GM23338 (cell line): ENCODE results near the gene PXDN. TPM values are rescaled to one million over a fixed set of nuclear protein-coding genes. Genes with fewer than 3 reads are reported as not detected.

Experiments
- ATAC-seq: fragments of 200-7000 bp; cut with Tn5 transposase; 3 replicates; pipeline ENCODE4 v1.9.1; 2020
- DNase-seq: peaks from one replicate; pipeline ENCODE4 v3.0.0-alpha.2; 2015; ENCODE audit warnings: low spot score
- H2AFZ ChIP-seq: fragments of 200-600 bp; sonication (generic); 2 replicates; pipeline ENCODE4 v1.8.0; 2016; ENCODE audit warnings: antibody characterized with exemption, mild to moderate bottlenecking, moderate library complexity
- H3F3A ChIP-seq: fragments of 200-600 bp; sonication (generic); replicated peaks from 2 replicates; pipeline ENCODE4 v1.8.0; 2017; ENCODE audit warnings: antibody characterized with exemption, mixed run types, low read depth
- H3K27ac ChIP-seq: fragments of 200-600 bp; sonication (generic); 2 replicates; pipeline ENCODE4 v1.6.1; 2016; ENCODE audit warnings: low read depth
- H3K27me3 ChIP-seq: fragments of 200-600 bp; sonication (generic); 2 replicates; pipeline ENCODE4 v1.8.0; 2016; ENCODE audit warnings: mild to moderate bottlenecking, mixed run types, moderate library complexity; ENCODE audit not compliant: insufficient read depth
- H3K36me3 ChIP-seq: fragments of 200-600 bp; sonication (generic); 2 replicates; pipeline ENCODE4 v1.8.0; 2016; ENCODE audit warnings: mild to moderate bottlenecking; ENCODE audit not compliant: insufficient read depth
- H3K4me1 ChIP-seq: fragments of 200-600 bp; sonication (generic); 2 replicates; pipeline ENCODE4 v1.8.0; 2016; ENCODE audit warnings: mild to moderate bottlenecking, moderate library complexity; ENCODE audit not compliant: insufficient read depth
- H3K4me2 ChIP-seq: fragments of 200-600 bp; sonication (generic); 2 replicates; pipeline ENCODE4 v1.7.1; 2017; ENCODE audit warnings: mixed run types
- H3K4me3 ChIP-seq: fragments of 200-600 bp; sonication (generic); 2 replicates; pipeline ENCODE4 v1.6.1; 2016; ENCODE audit warnings: mixed run types
- H3K79me2 ChIP-seq: fragments of 200-600 bp; sonication (generic); replicated peaks from 2 replicates; pipeline ENCODE4 v1.8.0; 2017; ENCODE audit warnings: mild to moderate bottlenecking; ENCODE audit not compliant: insufficient read depth
- H3K9me2 ChIP-seq: fragments of 200-600 bp; sonication (generic); 2 replicates; pipeline ENCODE4 v1.8.0; 2017; ENCODE audit not compliant: insufficient read depth
- H4K20me1 ChIP-seq: fragments of 200-600 bp; sonication (generic); replicated peaks from 2 replicates; pipeline ENCODE4 v1.8.0; 2017; ENCODE audit warnings: mild to moderate bottlenecking; ENCODE audit not compliant: insufficient read depth
- H3K27ac Mint-ChIP-seq: 2 replicates; pipeline ENCODE4 v1.8.0; 2020; ENCODE audit warnings: inconsistent platforms, mild to moderate bottlenecking, moderate library complexity, mixed read lengths
- H3K27me3 Mint-ChIP-seq: 3 replicates; pipeline ENCODE4 v1.8.0; 2022; ENCODE audit warnings: low read depth, mild to moderate bottlenecking, moderate library complexity, mixed read lengths, inconsistent platforms; ENCODE audit not compliant: insufficient read depth, poor library complexity
- H3K36me3 Mint-ChIP-seq: 3 replicates; pipeline ENCODE4 v1.8.0; 2021; ENCODE audit warnings: low read depth, mild to moderate bottlenecking, inconsistent platforms, moderate library complexity, mixed read lengths
- H3K4me1 Mint-ChIP-seq: 3 replicates; pipeline ENCODE4 v1.8.0; 2020; ENCODE audit warnings: mild to moderate bottlenecking, inconsistent platforms, mixed read lengths
- H3K4me3 Mint-ChIP-seq: 3 replicates; pipeline ENCODE4 v1.8.0; 2021; ENCODE audit warnings: moderate library complexity, mild to moderate bottlenecking, inconsistent platforms, mixed read lengths
- H3K9me3 Mint-ChIP-seq: 3 replicates; pipeline ENCODE4 v1.8.0; 2020; ENCODE audit warnings: moderate library complexity, mild to moderate bottlenecking, inconsistent platforms, mixed read lengths
- CREB1 ChIP-seq: fragments of 250-450 bp; sonication (Bioruptor Pico); IDR thresholded peaks from 2 replicates; pipeline ENCODE4 v1.5.0; 2020; ENCODE audit warnings: low read depth, mild to moderate bottlenecking, moderate library complexity
- EZH2phosphoT487 ChIP-seq: fragments of 200-600 bp; sonication (generic); IDR thresholded peaks from one replicate; pipeline ENCODE4 v1.8.1; 2018; ENCODE audit warnings: antibody characterized with exemption; ENCODE audit not compliant: unreplicated experiment
- JUNB ChIP-seq: IDR thresholded peaks from one replicate; pipeline ENCODE4 v1.6.1; 2016; ENCODE audit warnings: antibody characterized with exemption; ENCODE audit not compliant: unreplicated experiment
- NANOG ChIP-seq: IDR thresholded peaks from 2 replicates; pipeline ENCODE4 v1.6.1; 2016; ENCODE audit warnings: antibody characterized with exemption, borderline replicate concordance
- POLR2AphosphoS5 ChIP-seq: IDR thresholded peaks from 2 replicates; pipeline ENCODE4 v1.6.1; 2016; ENCODE audit warnings: antibody characterized with exemption, low read depth
- STAT1 ChIP-seq: IDR thresholded peaks from one replicate; pipeline ENCODE4 v1.6.1; 2016; ENCODE audit warnings: antibody characterized with exemption; ENCODE audit not compliant: unreplicated experiment
- ZNF114 ChIP-seq: fragments of 250-450 bp; sonication (Bioruptor Pico); IDR thresholded peaks from 2 replicates; pipeline ENCODE4 v1.5.0; 2020; ENCODE audit warnings: mild to moderate bottlenecking, moderate library complexity
- ZNF331 ChIP-seq: fragments of 250-450 bp; sonication (Bioruptor Pico); IDR thresholded peaks from 2 replicates; pipeline ENCODE4 v1.5.0; 2020; ENCODE audit warnings: low read depth, mild to moderate bottlenecking, moderate library complexity
- polyA plus RNA-seq: library from polyadenylated mRNA; unstranded; fragments of >200 nt; fragmentation: Nextera tagmentation; extraction: Ambion mirVana; gene quantifications from 2 replicates; pipeline ENCODE4 v1.2.1, GENCODE V29; 2016
- total RNA-seq: library from RNA; depleted of rRNA; stranded (reverse); fragments of >200 nt; shearing (Covaris generic); gene quantifications from 2 replicates; pipeline ENCODE4 v1.2.3, GENCODE V29; 2014
- TF ChIP-seq, protein P1 (sequence below): fragments of 250-450 bp; sonication (Bioruptor Pico); IDR thresholded peaks from 2 replicates; pipeline ENCODE4 v1.5.0; 2020; ENCODE audit warnings: mild to moderate bottlenecking, moderate library complexity
- TF ChIP-seq, protein P2 (sequence below), 2 experiments: fragments of 200-600 bp in 1 of 2; sonication (generic) in 1 of 2; conservative IDR thresholded peaks; 2 replicates each; pipeline versions ENCODE4 v1.5.1 to v1.6.1; 2016 to 2017; ENCODE audit warnings: antibody characterized with exemption in 2 of 2, low read depth in 2 of 2, mild to moderate bottlenecking in 2 of 2, moderate library complexity in 1 of 2
- TF ChIP-seq, protein P3 (sequence below): IDR thresholded peaks from one replicate; pipeline ENCODE4 v1.6.1; 2018; ENCODE audit warnings: antibody characterized with exemption; ENCODE audit not compliant: unreplicated experiment
- TF ChIP-seq, protein P4 (sequence below): IDR thresholded peaks from 2 replicates; pipeline ENCODE4 v1.6.1; 2016; ENCODE audit warnings: antibody characterized with exemption

The PXDN gene
- total and polyA plus RNA-seq, 2 experiments from 2014 or later, result 42.2 to 225 TPM

DNA sequence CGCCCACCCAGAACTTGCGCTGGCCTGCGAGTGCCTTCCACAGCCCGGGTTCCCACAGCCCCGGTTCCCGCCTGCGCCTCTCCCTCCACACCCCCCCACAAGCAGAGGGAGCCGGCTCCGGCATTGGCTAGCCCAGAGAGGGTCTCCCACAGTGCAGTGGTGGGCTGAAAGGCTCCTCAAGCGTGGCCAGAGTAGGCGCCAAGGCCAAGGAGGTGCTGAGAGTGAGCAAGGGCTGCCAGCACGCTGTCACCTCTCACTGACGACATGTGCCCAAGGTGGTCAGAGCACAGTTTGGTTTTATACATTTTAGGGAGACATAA, 15.3 kb upstream of the PXDN start:
- Histone ChIP-seq H3K4me2 (no peak overlapping the region), H3K27me3 (no peaks in the 10 kb centered on the region), H3K27ac (no peak overlapping the region), H3K79me2 (no peaks in the 10 kb centered on the region), H4K20me1 (no peaks in the 10 kb centered on the region), H3K36me3 (no peaks in the 10 kb centered on the region), H3K9me2 (no peaks in the 10 kb centered on the region), H3K4me3 (no peak overlapping the region), H2AFZ (no peak overlapping the region), H3F3A (no peaks in the 10 kb centered on the region), H3K4me1 (no peaks in the 10 kb centered on the region)
- ATAC-seq (no peak), DNase-seq (no peak)
- H3K36me3 Mint-ChIP-seq, result peaks cover 22% of the 10 kb centered on the region
- no peaks in the 10 kb centered on the region for H3K4me1 Mint-ChIP-seq
- H3K27ac Mint-ChIP-seq, result no peak overlapping the region
- H3K4me3 Mint-ChIP-seq, result no peak overlapping the region
- H3K27me3 Mint-ChIP-seq, result peaks cover 9% of the 10 kb centered on the region
- peaks cover 57% of the 10 kb centered on the region for H3K9me3 Mint-ChIP-seq
- TF ChIP-seq EZH2phosphoT487 (no peak), ZNF114 (CRISPR knock-in tag) (no peak), JUNB (no peak), STAT1 (no peak), ZNF331 (no peak), NANOG (no peak), POLR2AphosphoS5 (no peak), CREB1 (CRISPR knock-in tag) (no peak)
- TF ChIP-seq, protein P1, sequence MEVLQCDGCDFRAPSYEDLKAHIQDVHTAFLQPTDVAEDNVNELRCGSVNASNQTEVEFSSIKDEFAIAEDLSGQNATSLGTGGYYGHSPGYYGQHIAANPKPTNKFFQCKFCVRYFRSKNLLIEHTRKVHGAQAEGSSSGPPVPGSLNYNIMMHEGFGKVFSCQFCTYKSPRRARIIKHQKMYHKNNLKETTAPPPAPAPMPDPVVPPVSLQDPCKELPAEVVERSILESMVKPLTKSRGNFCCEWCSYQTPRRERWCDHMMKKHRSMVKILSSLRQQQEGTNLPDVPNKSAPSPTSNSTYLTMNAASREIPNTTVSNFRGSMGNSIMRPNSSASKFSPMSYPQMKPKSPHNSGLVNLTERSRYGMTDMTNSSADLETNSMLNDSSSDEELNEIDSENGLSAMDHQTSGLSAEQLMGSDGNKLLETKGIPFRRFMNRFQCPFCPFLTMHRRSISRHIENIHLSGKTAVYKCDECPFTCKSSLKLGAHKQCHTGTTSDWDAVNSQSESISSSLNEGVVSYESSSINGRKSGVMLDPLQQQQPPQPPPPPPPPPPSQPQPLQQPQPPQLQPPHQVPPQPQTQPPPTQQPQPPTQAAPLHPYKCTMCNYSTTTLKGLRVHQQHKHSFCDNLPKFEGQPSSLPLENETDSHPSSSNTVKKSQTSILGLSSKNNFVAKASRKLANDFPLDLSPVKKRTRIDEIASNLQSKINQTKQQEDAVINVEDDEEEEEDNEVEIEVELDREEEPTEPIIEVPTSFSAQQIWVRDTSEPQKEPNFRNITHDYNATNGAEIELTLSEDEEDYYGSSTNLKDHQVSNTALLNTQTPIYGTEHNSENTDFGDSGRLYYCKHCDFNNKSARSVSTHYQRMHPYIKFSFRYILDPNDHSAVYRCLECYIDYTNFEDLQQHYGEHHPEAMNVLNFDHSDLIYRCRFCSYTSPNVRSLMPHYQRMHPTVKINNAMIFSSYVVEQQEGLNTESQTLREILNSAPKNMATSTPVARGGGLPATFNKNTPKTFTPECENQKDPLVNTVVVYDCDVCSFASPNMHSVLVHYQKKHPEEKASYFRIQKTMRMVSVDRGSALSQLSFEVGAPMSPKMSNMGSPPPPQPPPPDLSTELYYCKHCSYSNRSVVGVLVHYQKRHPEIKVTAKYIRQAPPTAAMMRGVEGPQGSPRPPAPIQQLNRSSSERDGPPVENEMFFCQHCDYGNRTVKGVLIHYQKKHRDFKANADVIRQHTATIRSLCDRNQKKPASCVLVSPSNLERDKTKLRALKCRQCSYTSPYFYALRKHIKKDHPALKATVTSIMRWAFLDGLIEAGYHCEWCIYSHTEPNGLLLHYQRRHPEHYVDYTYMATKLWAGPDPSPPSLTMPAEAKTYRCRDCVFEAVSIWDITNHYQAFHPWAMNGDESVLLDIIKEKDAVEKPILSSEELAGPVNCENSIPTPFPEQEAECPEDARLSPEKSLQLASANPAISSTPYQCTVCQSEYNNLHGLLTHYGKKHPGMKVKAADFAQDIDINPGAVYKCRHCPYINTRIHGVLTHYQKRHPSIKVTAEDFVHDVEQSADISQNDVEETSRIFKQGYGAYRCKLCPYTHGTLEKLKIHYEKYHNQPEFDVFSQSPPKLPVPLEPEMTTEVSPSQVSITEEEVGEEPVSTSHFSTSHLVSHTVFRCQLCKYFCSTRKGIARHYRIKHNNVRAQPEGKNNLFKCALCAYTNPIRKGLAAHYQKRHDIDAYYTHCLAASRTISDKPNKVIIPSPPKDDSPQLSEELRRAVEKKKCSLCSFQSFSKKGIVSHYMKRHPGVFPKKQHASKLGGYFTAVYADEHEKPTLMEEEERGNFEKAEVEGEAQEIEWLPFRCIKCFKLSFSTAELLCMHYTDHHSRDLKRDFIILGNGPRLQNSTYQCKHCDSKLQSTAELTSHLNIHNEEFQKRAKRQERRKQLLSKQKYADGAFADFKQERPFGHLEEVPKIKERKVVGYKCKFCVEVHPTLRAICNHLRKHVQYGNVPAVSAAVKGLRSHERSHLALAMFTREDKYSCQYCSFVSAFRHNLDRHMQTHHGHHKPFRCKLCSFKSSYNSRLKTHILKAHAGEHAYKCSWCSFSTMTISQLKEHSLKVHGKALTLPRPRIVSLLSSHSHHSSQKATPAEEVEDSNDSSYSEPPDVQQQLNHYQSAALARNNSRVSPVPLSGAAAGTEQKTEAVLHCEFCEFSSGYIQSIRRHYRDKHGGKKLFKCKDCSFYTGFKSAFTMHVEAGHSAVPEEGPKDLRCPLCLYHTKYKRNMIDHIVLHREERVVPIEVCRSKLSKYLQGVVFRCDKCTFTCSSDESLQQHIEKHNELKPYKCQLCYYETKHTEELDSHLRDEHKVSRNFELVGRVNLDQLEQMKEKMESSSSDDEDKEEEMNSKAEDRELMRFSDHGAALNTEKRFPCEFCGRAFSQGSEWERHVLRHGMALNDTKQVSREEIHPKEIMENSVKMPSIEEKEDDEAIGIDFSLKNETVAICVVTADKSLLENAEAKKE, result no peak
- TF ChIP-seq, protein P2, sequence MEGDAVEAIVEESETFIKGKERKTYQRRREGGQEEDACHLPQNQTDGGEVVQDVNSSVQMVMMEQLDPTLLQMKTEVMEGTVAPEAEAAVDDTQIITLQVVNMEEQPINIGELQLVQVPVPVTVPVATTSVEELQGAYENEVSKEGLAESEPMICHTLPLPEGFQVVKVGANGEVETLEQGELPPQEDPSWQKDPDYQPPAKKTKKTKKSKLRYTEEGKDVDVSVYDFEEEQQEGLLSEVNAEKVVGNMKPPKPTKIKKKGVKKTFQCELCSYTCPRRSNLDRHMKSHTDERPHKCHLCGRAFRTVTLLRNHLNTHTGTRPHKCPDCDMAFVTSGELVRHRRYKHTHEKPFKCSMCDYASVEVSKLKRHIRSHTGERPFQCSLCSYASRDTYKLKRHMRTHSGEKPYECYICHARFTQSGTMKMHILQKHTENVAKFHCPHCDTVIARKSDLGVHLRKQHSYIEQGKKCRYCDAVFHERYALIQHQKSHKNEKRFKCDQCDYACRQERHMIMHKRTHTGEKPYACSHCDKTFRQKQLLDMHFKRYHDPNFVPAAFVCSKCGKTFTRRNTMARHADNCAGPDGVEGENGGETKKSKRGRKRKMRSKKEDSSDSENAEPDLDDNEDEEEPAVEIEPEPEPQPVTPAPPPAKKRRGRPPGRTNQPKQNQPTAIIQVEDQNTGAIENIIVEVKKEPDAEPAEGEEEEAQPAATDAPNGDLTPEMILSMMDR (conservative IDR thresholded peaks at IDR 0.05; ENCODE audit: low read depth in 2 of 2), result no peak
- TF ChIP-seq, protein P3, sequence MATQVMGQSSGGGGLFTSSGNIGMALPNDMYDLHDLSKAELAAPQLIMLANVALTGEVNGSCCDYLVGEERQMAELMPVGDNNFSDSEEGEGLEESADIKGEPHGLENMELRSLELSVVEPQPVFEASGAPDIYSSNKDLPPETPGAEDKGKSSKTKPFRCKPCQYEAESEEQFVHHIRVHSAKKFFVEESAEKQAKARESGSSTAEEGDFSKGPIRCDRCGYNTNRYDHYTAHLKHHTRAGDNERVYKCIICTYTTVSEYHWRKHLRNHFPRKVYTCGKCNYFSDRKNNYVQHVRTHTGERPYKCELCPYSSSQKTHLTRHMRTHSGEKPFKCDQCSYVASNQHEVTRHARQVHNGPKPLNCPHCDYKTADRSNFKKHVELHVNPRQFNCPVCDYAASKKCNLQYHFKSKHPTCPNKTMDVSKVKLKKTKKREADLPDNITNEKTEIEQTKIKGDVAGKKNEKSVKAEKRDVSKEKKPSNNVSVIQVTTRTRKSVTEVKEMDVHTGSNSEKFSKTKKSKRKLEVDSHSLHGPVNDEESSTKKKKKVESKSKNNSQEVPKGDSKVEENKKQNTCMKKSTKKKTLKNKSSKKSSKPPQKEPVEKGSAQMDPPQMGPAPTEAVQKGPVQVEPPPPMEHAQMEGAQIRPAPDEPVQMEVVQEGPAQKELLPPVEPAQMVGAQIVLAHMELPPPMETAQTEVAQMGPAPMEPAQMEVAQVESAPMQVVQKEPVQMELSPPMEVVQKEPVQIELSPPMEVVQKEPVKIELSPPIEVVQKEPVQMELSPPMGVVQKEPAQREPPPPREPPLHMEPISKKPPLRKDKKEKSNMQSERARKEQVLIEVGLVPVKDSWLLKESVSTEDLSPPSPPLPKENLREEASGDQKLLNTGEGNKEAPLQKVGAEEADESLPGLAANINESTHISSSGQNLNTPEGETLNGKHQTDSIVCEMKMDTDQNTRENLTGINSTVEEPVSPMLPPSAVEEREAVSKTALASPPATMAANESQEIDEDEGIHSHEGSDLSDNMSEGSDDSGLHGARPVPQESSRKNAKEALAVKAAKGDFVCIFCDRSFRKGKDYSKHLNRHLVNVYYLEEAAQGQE, result no peak
- TF ChIP-seq, protein P4, sequence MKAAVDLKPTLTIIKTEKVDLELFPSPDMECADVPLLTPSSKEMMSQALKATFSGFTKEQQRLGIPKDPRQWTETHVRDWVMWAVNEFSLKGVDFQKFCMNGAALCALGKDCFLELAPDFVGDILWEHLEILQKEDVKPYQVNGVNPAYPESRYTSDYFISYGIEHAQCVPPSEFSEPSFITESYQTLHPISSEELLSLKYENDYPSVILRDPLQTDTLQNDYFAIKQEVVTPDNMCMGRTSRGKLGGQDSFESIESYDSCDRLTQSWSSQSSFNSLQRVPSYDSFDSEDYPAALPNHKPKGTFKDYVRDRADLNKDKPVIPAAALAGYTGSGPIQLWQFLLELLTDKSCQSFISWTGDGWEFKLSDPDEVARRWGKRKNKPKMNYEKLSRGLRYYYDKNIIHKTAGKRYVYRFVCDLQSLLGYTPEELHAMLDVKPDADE, result no peak
